ENCODE measurements around the gene RTN4RL2. TPM values are rescaled to one million over a fixed set of nuclear protein-coding genes. Genes with fewer than 3 reads are reported as not detected.

The RTN4RL2 gene
- total and polyA plus RNA-seq, 9 of the 15 experiments (the other 6 are each of a cell fraction or from before 2014, with no cell fraction given), result 0.06 to 1.9 (median 0.34) TPM; not detected in 4

DNA sequence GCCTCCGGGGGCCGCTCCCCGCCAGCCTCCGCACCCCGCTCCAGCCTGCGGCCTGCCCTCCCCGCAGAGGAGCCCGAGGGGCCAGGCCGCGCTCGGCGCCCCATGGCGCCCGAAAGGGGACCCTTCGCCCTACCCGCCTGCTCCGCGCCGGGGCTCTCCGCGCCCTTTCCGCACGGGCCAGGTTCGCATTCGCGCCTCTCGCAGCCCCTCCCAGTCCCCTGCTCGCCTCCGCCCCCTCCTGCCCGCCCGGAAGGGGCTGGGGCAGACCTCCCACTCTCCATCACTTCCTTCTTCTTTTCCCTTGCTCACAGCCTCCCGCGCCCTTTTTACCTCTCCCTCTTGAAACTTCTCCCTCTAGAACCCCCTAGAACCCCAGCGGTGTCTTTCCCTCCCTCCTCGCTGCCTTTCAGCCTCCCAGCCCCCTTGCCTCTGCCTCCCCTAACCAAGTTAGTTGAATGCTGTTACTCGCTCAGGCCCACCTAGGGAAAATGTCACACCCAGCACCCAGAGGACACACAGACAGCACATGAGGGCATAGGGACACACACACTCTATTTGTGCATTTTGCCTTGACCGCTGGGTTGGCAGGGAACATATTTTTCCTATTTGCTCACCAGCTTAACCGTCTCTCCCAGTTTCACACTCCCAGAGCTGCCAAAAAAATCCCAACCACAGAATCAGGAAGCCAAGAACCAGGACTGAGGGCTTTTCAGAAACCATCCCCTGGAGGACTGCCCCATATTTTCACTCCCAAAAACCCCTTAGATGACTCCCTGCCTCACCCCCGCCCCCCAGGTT is 33.2 kb upstream of the RTN4RL2 start, which contains the start of gene SLC43A3 (continued):
- TF ChIP-seq RAD51 (IDR thresholded peaks at IDR 0.05; ENCODE audit: borderline replicate concordance, low read depth) (no peak), RBM25 (IDR thresholded peaks at IDR 0.05; ENCODE audit: low read depth, low read length, severe bottlenecking) (no peak), MCM7 (IDR thresholded peaks at IDR 0.05) (no peak), ZC3H4 (CRISPR knock-in tag; IDR thresholded peaks at IDR 0.05; ENCODE audit: borderline replicate concordance) (no peak), STAT5B (CRISPR knock-in tag; IDR thresholded peaks at IDR 0.05) (no peak), U2AF1 (optimal IDR thresholded peaks at IDR 0.05; ENCODE audit: low read depth, low read length) (no peak), PTBP1 (IDR thresholded peaks at IDR 0.05; ENCODE audit: low read depth, low read length) (no peak), HMGN3 (IDR thresholded peaks at IDR 0.05; ENCODE audit: borderline replicate concordance, extremely low read depth, insufficient read length, low read depth, low read length) (peak; percentile 50), RBM39 (optimal IDR thresholded peaks at IDR 0.05; ENCODE audit: low read depth, low read length) (no peak), MYC (IDR thresholded peaks at IDR 0.05; ENCODE audit: low read depth, low read length) (peak; percentile 56; the same call in 1 of the 2 replicates), MYC (CRISPR knock-in tag; IDR thresholded peaks at IDR 0.05; ENCODE audit: borderline replicate concordance, low read depth) (no peak), SMARCA5 (IDR thresholded peaks at IDR 0.05) (peak; percentile 75; the same call in 1 of the 2 replicates), NCOA1 (IDR thresholded peaks at IDR 0.05; ENCODE audit: low read depth) (peak; percentile 57)
- TF ChIP-seq, protein P1, sequence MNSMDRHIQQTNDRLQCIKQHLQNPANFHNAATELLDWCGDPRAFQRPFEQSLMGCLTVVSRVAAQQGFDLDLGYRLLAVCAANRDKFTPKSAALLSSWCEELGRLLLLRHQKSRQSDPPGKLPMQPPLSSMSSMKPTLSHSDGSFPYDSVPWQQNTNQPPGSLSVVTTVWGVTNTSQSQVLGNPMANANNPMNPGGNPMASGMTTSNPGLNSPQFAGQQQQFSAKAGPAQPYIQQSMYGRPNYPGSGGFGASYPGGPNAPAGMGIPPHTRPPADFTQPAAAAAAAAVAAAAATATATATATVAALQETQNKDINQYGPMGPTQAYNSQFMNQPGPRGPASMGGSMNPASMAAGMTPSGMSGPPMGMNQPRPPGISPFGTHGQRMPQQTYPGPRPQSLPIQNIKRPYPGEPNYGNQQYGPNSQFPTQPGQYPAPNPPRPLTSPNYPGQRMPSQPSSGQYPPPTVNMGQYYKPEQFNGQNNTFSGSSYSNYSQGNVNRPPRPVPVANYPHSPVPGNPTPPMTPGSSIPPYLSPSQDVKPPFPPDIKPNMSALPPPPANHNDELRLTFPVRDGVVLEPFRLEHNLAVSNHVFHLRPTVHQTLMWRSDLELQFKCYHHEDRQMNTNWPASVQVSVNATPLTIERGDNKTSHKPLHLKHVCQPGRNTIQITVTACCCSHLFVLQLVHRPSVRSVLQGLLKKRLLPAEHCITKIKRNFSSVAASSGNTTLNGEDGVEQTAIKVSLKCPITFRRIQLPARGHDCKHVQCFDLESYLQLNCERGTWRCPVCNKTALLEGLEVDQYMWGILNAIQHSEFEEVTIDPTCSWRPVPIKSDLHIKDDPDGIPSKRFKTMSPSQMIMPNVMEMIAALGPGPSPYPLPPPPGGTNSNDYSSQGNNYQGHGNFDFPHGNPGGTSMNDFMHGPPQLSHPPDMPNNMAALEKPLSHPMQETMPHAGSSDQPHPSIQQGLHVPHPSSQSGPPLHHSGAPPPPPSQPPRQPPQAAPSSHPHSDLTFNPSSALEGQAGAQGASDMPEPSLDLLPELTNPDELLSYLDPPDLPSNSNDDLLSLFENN (IDR thresholded peaks at IDR 0.05; ENCODE audit: low read depth in 2 of 2, low read length in 2 of 2), result no peak
- TF ChIP-seq, protein P2, sequence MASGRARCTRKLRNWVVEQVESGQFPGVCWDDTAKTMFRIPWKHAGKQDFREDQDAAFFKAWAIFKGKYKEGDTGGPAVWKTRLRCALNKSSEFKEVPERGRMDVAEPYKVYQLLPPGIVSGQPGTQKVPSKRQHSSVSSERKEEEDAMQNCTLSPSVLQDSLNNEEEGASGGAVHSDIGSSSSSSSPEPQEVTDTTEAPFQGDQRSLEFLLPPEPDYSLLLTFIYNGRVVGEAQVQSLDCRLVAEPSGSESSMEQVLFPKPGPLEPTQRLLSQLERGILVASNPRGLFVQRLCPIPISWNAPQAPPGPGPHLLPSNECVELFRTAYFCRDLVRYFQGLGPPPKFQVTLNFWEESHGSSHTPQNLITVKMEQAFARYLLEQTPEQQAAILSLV (tag; IDR thresholded peaks at IDR 0.05), result no peak
- TF ChIP-seq, protein P3, sequence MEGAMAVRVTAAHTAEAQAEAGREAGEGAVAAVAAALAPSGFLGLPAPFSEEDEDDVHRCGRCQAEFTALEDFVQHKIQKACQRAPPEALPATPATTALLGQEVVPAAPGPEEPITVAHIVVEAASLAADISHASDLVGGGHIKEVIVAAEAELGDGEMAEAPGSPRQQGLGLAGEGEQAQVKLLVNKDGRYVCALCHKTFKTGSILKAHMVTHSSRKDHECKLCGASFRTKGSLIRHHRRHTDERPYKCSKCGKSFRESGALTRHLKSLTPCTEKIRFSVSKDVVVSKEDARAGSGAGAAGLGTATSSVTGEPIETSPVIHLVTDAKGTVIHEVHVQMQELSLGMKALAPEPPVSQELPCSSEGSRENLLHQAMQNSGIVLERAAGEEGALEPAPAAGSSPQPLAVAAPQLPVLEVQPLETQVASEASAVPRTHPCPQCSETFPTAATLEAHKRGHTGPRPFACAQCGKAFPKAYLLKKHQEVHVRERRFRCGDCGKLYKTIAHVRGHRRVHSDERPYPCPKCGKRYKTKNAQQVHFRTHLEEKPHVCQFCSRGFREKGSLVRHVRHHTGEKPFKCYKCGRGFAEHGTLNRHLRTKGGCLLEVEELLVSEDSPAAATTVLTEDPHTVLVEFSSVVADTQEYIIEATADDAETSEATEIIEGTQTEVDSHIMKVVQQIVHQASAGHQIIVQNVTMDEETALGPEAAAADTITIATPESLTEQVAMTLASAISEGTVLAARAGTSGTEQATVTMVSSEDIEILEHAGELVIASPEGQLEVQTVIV (CRISPR knock-in tag; IDR thresholded peaks at IDR 0.05; ENCODE audit: borderline replicate concordance), result no peak
- TF ChIP-seq, protein P4, sequence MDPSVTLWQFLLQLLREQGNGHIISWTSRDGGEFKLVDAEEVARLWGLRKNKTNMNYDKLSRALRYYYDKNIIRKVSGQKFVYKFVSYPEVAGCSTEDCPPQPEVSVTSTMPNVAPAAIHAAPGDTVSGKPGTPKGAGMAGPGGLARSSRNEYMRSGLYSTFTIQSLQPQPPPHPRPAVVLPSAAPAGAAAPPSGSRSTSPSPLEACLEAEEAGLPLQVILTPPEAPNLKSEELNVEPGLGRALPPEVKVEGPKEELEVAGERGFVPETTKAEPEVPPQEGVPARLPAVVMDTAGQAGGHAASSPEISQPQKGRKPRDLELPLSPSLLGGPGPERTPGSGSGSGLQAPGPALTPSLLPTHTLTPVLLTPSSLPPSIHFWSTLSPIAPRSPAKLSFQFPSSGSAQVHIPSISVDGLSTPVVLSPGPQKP (CRISPR knock-in tag; IDR thresholded peaks at IDR 0.05), result no peak
- TF ChIP-seq, protein P5, sequence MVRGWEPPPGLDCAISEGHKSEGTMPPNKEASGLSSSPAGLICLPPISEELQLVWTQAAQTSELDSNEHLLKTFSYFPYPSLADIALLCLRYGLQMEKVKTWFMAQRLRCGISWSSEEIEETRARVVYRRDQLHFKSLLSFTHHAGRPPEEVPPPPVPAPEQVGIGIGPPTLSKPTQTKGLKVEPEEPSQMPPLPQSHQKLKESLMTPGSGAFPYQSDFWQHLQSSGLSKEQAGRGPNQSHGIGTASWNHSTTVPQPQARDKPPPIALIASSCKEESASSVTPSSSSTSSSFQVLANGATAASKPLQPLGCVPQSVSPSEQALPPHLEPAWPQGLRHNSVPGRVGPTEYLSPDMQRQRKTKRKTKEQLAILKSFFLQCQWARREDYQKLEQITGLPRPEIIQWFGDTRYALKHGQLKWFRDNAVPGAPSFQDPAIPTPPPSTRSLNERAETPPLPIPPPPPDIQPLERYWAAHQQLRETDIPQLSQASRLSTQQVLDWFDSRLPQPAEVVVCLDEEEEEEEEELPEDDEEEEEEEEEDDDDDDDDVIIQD (CRISPR knock-in tag; IDR thresholded peaks at IDR 0.05), result no peak
